ENCODE results near the gene ESRRB. TPM values are rescaled to one million over a fixed set of nuclear protein-coding genes. Genes with fewer than 3 reads are reported as not detected.
"Not testable (repeated sequence)": the region's sequence is repeated elsewhere in the genome, so short reads cannot be mapped to it uniquely, and the experiment has no call there.

ESRRB gene
- total RNA-seq, 1 donor from 2014 or later, result 8.7 TPM

GRCh38 chr14:76514213-76514998, 138.5 kb downstream of the ESRRB start:
- intact Hi-C loops (cut with DNase I), result no loop called here
- no peak for DNase-seq (ENCODE audit: low spot score)

GRCh38 chr14:76516884-76517283, 140.9 kb downstream of the ESRRB start:
- no peak for DNase-seq (ENCODE audit: low spot score)
- intact Hi-C loops (cut with DNase I), result no loop called here

GRCh38 chr14:76518366-76518765, 142.4 kb downstream of the ESRRB start:
- intact Hi-C loops (cut with DNase I), result no loop called here

GRCh38 chr14:76525106-76525821, 149.3 kb downstream of the ESRRB start:
- DNase-seq (ENCODE audit: low spot score), result no peak
- intact Hi-C loops (cut with DNase I), result no loop called here

More at GRCh38 chr14:76518366-76518765, 142.4 kb downstream of the ESRRB start:
- DNase-seq (ENCODE audit: low spot score), result no peak

- intact Hi-C loops (cut with DNase I), result no loop called here
- no peak for DNase-seq (ENCODE audit: low spot score)
Observed at GRCh38 chr14:76531085-76531484, 155.1 kb downstream of the ESRRB start.

GRCh38 chr14:76531821-76532318, 155.9 kb downstream of the ESRRB start:
- intact Hi-C loops (cut with DNase I), result no loop called here

GRCh38 chr14:76536636-76537035, 160.7 kb downstream of the ESRRB start:
- DNase-seq (ENCODE audit: low spot score); intact Hi-C loops (cut with DNase I): not testable (repeated sequence)

More at GRCh38 chr14:76531821-76532318, 155.9 kb downstream of the ESRRB start:
- no peak for DNase-seq (ENCODE audit: low spot score)

- intact Hi-C loops (cut with DNase I), result no loop called here
- DNase-seq (ENCODE audit: low spot score), result no peak
Observed at GRCh38 chr14:76537906-76538647, 162.1 kb downstream of the ESRRB start.

- intact Hi-C loops (cut with DNase I), result no loop called here
- DNase-seq (ENCODE audit: low spot score), result no peak
Observed at GRCh38 chr14:76538648-76539008, 162.7 kb downstream of the ESRRB start.

- intact Hi-C loops (cut with DNase I), result no loop called here
- DNase-seq (ENCODE audit: low spot score), result no peak
Observed at GRCh38 chr14:76539130-76539529, 163.2 kb downstream of the ESRRB start.

GRCh38 chr14:76541594-76542219, 165.8 kb downstream of the ESRRB start:
- DNase-seq (ENCODE audit: low spot score), result no peak
- intact Hi-C loops (cut with DNase I), result no loop called here

GRCh38 chr14:76546426-76547221, 170.7 kb downstream of the ESRRB start:
- no peak for DNase-seq (ENCODE audit: low spot score)
- intact Hi-C loops (cut with DNase I), result no loop called here

GRCh38 chr14:76547831-76548230, 171.9 kb downstream of the ESRRB start:
- intact Hi-C loops (cut with DNase I), result no loop called here
- no peak for DNase-seq (ENCODE audit: low spot score)

GRCh38 chr14:76550534-76550933, 174.6 kb downstream of the ESRRB start:
- DNase-seq (ENCODE audit: low spot score), result no peak
- intact Hi-C loops (cut with DNase I), result no loop called here

- no peak for DNase-seq (ENCODE audit: low spot score)
- intact Hi-C loops (cut with DNase I), result no loop called here
Observed at GRCh38 chr14:76551116-76551515, 175.2 kb downstream of the ESRRB start.

Measured in cardiac septum (tissue), 1 donor.